Chondrocyte (in vitro differentiated cells): Measurements from ENCODE around the gene LRRC28. TPM values are rescaled to one million over a fixed set of nuclear protein-coding genes. Genes with fewer than 3 reads are reported as not detected.

Source experiments
- DNase-seq: peaks from one replicate; pipeline ENCODE4 v3.0.0; 2021; ENCODE audit warnings: mixed read lengths, low spot score
- H3K27ac Mint-ChIP-seq: one replicate; pipeline ENCODE4 v1.8.0; 2021; ENCODE audit warnings: mild to moderate bottlenecking, moderate library complexity, mixed read lengths; ENCODE audit not compliant: unreplicated experiment
- H3K27me3 Mint-ChIP-seq: 2 replicates; pipeline ENCODE4 v1.8.0; 2021; ENCODE audit warnings: low read depth, mixed read lengths
- H3K36me3 Mint-ChIP-seq: 2 replicates; pipeline ENCODE4 v1.8.0; 2021; ENCODE audit warnings: low read depth, mixed read lengths
- H3K4me1 Mint-ChIP-seq: 2 replicates; pipeline ENCODE4 v1.8.0; 2021; ENCODE audit warnings: low read depth, mild to moderate bottlenecking, mixed read lengths
- H3K4me3 Mint-ChIP-seq: one replicate; pipeline ENCODE4 v1.8.0; 2021; ENCODE audit warnings: mild to moderate bottlenecking, moderate library complexity, mixed read lengths; ENCODE audit not compliant: unreplicated experiment
- H3K9me3 Mint-ChIP-seq: 2 replicates; pipeline ENCODE4 v1.8.0; 2021; ENCODE audit warnings: low read depth, mixed read lengths
- CTCF ChIP-seq: fragments of 200-600 bp; sonication (generic); IDR thresholded peaks from 2 replicates; pipeline ENCODE4 v1.5.0; 2021; ENCODE audit warnings: antibody characterized with exemption, mild to moderate bottlenecking, moderate library complexity
- total RNA-seq: library from RNA; stranded (reverse); gene quantifications from 3 replicates; pipeline ENCODE4 v1.2.1, GENCODE V29; 2021

Gene LRRC28
- total RNA-seq, 1 donor from 2014 or later: 28.5 TPM

GRCh38 chr15:99275061-99275460 lies 23.8 kb downstream of the LRRC28 start:
- H3K27me3 Mint-ChIP-seq: no peaks in the 10 kb centered on the region
- no peak for TF ChIP-seq CTCF
- peaks cover 7% of the 10 kb centered on the region for H3K36me3 Mint-ChIP-seq
- peaks cover 18% of the 10 kb centered on the region for H3K4me1 Mint-ChIP-seq
- no peak for DNase-seq
- H3K27ac Mint-ChIP-seq: no peak overlapping the region
- H3K9me3 Mint-ChIP-seq: peaks cover 3% of the 10 kb centered on the region
- H3K4me3 Mint-ChIP-seq: no peak overlapping the region

GRCh38 chr15:99275525-99276128 lies 24.3 kb downstream of the LRRC28 start:
- peaks cover 3% of the 10 kb centered on the region for H3K9me3 Mint-ChIP-seq
- no peak overlapping the region for H3K4me3 Mint-ChIP-seq
- H3K36me3 Mint-ChIP-seq: peaks cover 9% of the 10 kb centered on the region
- no peaks in the 10 kb centered on the region for H3K27me3 Mint-ChIP-seq
- no peak overlapping the region for H3K27ac Mint-ChIP-seq
- no peak for TF ChIP-seq CTCF
- DNase-seq: no peak
- H3K4me1 Mint-ChIP-seq: peaks cover 18% of the 10 kb centered on the region

GRCh38 chr15:99279290-99279689 lies 28.0 kb downstream of the LRRC28 start:
- H3K9me3 Mint-ChIP-seq: peaks cover 3% of the 10 kb centered on the region
- H3K4me1 Mint-ChIP-seq: peaks cover 22% of the 10 kb centered on the region
- no peak overlapping the region for H3K4me3 Mint-ChIP-seq
- no peak for DNase-seq
- H3K27ac Mint-ChIP-seq: no peak overlapping the region
- TF ChIP-seq CTCF: no peak
- H3K27me3 Mint-ChIP-seq: no peaks in the 10 kb centered on the region
- peaks cover 9% of the 10 kb centered on the region for H3K36me3 Mint-ChIP-seq

- TF ChIP-seq CTCF: no peak
- Mint-ChIP-seq H3K36me3 (peaks cover 9% of the 10 kb centered on the region), H3K27ac (no peak overlapping the region), H3K27me3 (no peaks in the 10 kb centered on the region), H3K4me3 (no peak overlapping the region), H3K9me3 (peaks cover 3% of the 10 kb centered on the region), H3K4me1 (peaks cover 23% of the 10 kb centered on the region)
- DNase-seq: no peak
Observed at GRCh38 chr15:99279827-99280226, 28.5 kb downstream of the LRRC28 start.

- no peak for TF ChIP-seq CTCF
Observed at GRCh38 chr15:99282121-99282520, 30.8 kb downstream of the LRRC28 start.

More at GRCh38 chr15:99282121-99282520, 30.8 kb downstream of the LRRC28 start:
- Mint-ChIP-seq H3K4me3 (no peak overlapping the region), H3K27ac (no peak overlapping the region), H3K36me3 (peaks cover 9% of the 10 kb centered on the region), H3K4me1 (peaks cover 28% of the 10 kb centered on the region), H3K27me3 (no peaks in the 10 kb centered on the region), H3K9me3 (peaks cover 3% of the 10 kb centered on the region)
- no peak for DNase-seq
